Neural progenitor cell (in vitro differentiated cells): ENCODE data around the gene LRFN5. TPM values are rescaled to one million over a fixed set of nuclear protein-coding genes. Genes with fewer than 3 reads are reported as not detected.

Source experiments
- DNase-seq: peaks from one replicate; pipeline ENCODE4 v3.0.0-alpha.2; 2016; ENCODE audit warnings: low spot score
- H2AFZ ChIP-seq: fragments of 200-600 bp; sonication (generic); replicated peaks from 2 replicates; pipeline ENCODE4 v1.6.1; 2016; ENCODE audit warnings: antibody characterized with exemption
- H3F3A ChIP-seq: fragments of 200-600 bp; sonication (generic); 2 replicates; pipeline ENCODE4 v1.6.1; 2016; ENCODE audit warnings: antibody characterized with exemption, low read depth
- H3K27ac ChIP-seq: fragments of 200-600 bp; sonication (generic); 2 replicates; pipeline ENCODE4 v1.5.1; 2016; ENCODE audit warnings: mild to moderate bottlenecking
- H3K27me3 ChIP-seq: fragments of 200-600 bp; sonication (generic); 2 replicates; pipeline ENCODE4 v1.6.1; 2016; ENCODE audit warnings: mild to moderate bottlenecking, moderate library complexity
- H3K36me3 ChIP-seq: fragments of 200-600 bp; sonication (generic); 2 replicates; pipeline ENCODE4 v1.5.1; 2016
- H3K4me1 ChIP-seq: fragments of 200-600 bp; sonication (generic); 2 replicates; pipeline ENCODE4 v1.6.1; 2016; ENCODE audit warnings: mixed run types
- H3K4me2 ChIP-seq: fragments of 200-600 bp; sonication (generic); 2 replicates; pipeline ENCODE4 v1.6.1; 2016
- H3K4me3 ChIP-seq: fragments of 200-600 bp; sonication (generic); 2 replicates; pipeline ENCODE4 v1.5.1; 2016
- H3K79me2 ChIP-seq: fragments of 200-600 bp; sonication (generic); 2 replicates; pipeline ENCODE4 v1.6.1; 2016; ENCODE audit warnings: low read depth
- H3K9ac ChIP-seq: fragments of 200-600 bp; sonication (generic); 2 replicates; pipeline ENCODE4 v1.6.1; 2016
- H3K9me3 ChIP-seq: fragments of 200-600 bp; sonication (generic); 2 replicates; pipeline ENCODE4 v1.5.1; 2016; ENCODE audit warnings: low read depth
- H4K20me1 ChIP-seq: fragments of 200-600 bp; sonication (generic); 2 replicates; pipeline ENCODE4 v1.6.1; 2016; ENCODE audit warnings: low read depth
- H3K27ac Mint-ChIP-seq: 3 replicates; pipeline ENCODE4 v1.8.0; 2021; ENCODE audit warnings: mixed read lengths
- H3K27me3 Mint-ChIP-seq: 2 replicates; pipeline ENCODE4 v1.8.0; 2022; ENCODE audit warnings: low read depth, mild to moderate bottlenecking, inconsistent platforms, moderate library complexity, mixed read lengths; ENCODE audit not compliant: insufficient read depth
- H3K36me3 Mint-ChIP-seq: 3 replicates; pipeline ENCODE4 v1.8.0; 2021; ENCODE audit warnings: mixed read lengths
- H3K4me1 Mint-ChIP-seq: 3 replicates; pipeline ENCODE4 v1.8.0; 2021; ENCODE audit warnings: mixed read lengths
- H3K4me3 Mint-ChIP-seq: 3 replicates; pipeline ENCODE4 v1.8.0; 2021; ENCODE audit warnings: mild to moderate bottlenecking, moderate library complexity, mixed read lengths
- H3K9me3 Mint-ChIP-seq: 3 replicates; pipeline ENCODE4 v1.8.0; 2020; ENCODE audit warnings: mixed read lengths
- CTCF ChIP-seq: fragments of 200-600 bp; sonication (generic); IDR thresholded peaks from 2 replicates; pipeline ENCODE4 v1.5.1; 2017; ENCODE audit warnings: antibody characterized with exemption, mild to moderate bottlenecking
- EZH2 ChIP-seq: fragments of 200-600 bp; sonication (generic); IDR thresholded peaks from 2 replicates; pipeline ENCODE4 v1.6.1; 2017; ENCODE audit warnings: antibody characterized with exemption, mild to moderate bottlenecking, moderate library complexity
- EZH2phosphoT487 ChIP-seq: fragments of 200-600 bp; sonication (generic); IDR thresholded peaks from 2 replicates; pipeline ENCODE4 v1.6.1; 2017; ENCODE audit warnings: antibody characterized with exemption
- total RNA-seq: library from RNA; depleted of rRNA; stranded (reverse); fragments of >200 nt; gene quantifications from 2 replicates; pipeline ENCODE4 v1.2.3, GENCODE V29; 2015; ENCODE audit warnings: low replicate concordance

LRFN5 gene
- total RNA-seq, 1 donor from 2014 or later, result 0.49 TPM

GRCh38 chr14:41805633-41806032 is 199.0 kb downstream of the LRFN5 start:
- no peak overlapping the region for H2AFZ ChIP-seq
- no peaks in the 10 kb centered on the region for H3K9me3 ChIP-seq
- no peaks in the 10 kb centered on the region for H3K9me3 Mint-ChIP-seq
- TF ChIP-seq EZH2phosphoT487 (no peak), CTCF (no peak), EZH2 (no peak)
- H3F3A ChIP-seq, result no peaks in the 10 kb centered on the region
- H3K4me2 ChIP-seq, result no peak overlapping the region
- no peak overlapping the region for H3K9ac ChIP-seq
- H3K27ac ChIP-seq, result no peak overlapping the region
- no peaks in the 10 kb centered on the region for H3K36me3 Mint-ChIP-seq
- H3K79me2 ChIP-seq, result no peaks in the 10 kb centered on the region
- peaks cover 2% of the 10 kb centered on the region for H3K27me3 Mint-ChIP-seq
- no peaks in the 10 kb centered on the region for H3K27me3 ChIP-seq
- no peaks in the 10 kb centered on the region for H3K4me1 Mint-ChIP-seq
- DNase-seq, result no peak
- no peak overlapping the region for H3K4me3 ChIP-seq
- H3K36me3 ChIP-seq, result no peaks in the 10 kb centered on the region
- H3K4me3 Mint-ChIP-seq, result no peak overlapping the region
- H3K4me1 ChIP-seq, result no peaks in the 10 kb centered on the region
- H3K27ac Mint-ChIP-seq, result no peak overlapping the region
- no peaks in the 10 kb centered on the region for H4K20me1 ChIP-seq

GRCh38 chr14:41806366-41806975 is 199.8 kb downstream of the LRFN5 start:
- Histone ChIP-seq H3K27ac (no peak overlapping the region), H3K9ac (no peak overlapping the region), H4K20me1 (no peaks in the 10 kb centered on the region), H3K9me3 (no peaks in the 10 kb centered on the region), H3K27me3 (no peaks in the 10 kb centered on the region), H3K79me2 (no peaks in the 10 kb centered on the region), H3K4me1 (no peaks in the 10 kb centered on the region), H3K36me3 (no peaks in the 10 kb centered on the region), H2AFZ (no peak overlapping the region), H3K4me3 (no peak overlapping the region), H3K4me2 (no peak overlapping the region), H3F3A (no peaks in the 10 kb centered on the region)
- Mint-ChIP-seq H3K9me3 (no peaks in the 10 kb centered on the region), H3K27ac (no peak overlapping the region), H3K36me3 (no peaks in the 10 kb centered on the region), H3K27me3 (peaks cover 2% of the 10 kb centered on the region), H3K4me1 (no peaks in the 10 kb centered on the region), H3K4me3 (no peak overlapping the region)
- no peak for TF ChIP-seq EZH2phosphoT487
- no peak for TF ChIP-seq CTCF
- TF ChIP-seq EZH2, result no peak
- DNase-seq, result no peak

GRCh38 chr14:41810362-41810761 is 203.7 kb downstream of the LRFN5 start:
- Mint-ChIP-seq H3K9me3 (no peaks in the 10 kb centered on the region), H3K4me3 (no peak overlapping the region), H3K27ac (no peak overlapping the region), H3K27me3 (no peaks in the 10 kb centered on the region), H3K4me1 (no peaks in the 10 kb centered on the region), H3K36me3 (no peaks in the 10 kb centered on the region)
- H3K27me3 ChIP-seq, result no peaks in the 10 kb centered on the region
- no peaks in the 10 kb centered on the region for H3K79me2 ChIP-seq
- DNase-seq, result no peak
- H3K9ac ChIP-seq, result no peak overlapping the region
- no peaks in the 10 kb centered on the region for H3K9me3 ChIP-seq
- no peaks in the 10 kb centered on the region for H3F3A ChIP-seq
- H3K4me3 ChIP-seq, result no peak overlapping the region
- H3K36me3 ChIP-seq, result no peaks in the 10 kb centered on the region
- H4K20me1 ChIP-seq, result no peaks in the 10 kb centered on the region
- H3K4me2 ChIP-seq, result no peak overlapping the region
- H2AFZ ChIP-seq, result no peak overlapping the region
- H3K27ac ChIP-seq, result no peak overlapping the region
- TF ChIP-seq EZH2 (no peak), CTCF (no peak), EZH2phosphoT487 (no peak)
- H3K4me1 ChIP-seq, result no peaks in the 10 kb centered on the region
